Esophagus squamous epithelium (tissue), 4 donors: ENCODE results near the gene RNU6-9.
A peak's percentile ranks its signal among the peaks of the same experiment; 100 is the strongest.

Experiments
- POLR2A ChIP-seq, 4 donors: fragments of 450-650 bp; IDR thresholded peaks; one replicate each; pipeline ENCODE4 v1.6.1; 2017; ENCODE audit warnings: antibody characterized with exemption in 4 of 4, mild to moderate bottlenecking in 4 of 4, moderate library complexity in 3 of 4
- TF ChIP-seq, protein P1 (sequence below), 6 experiments: fragments of 450-650 bp in 4 of 6; fragments of 200-600 bp in 2 of 6; sonication (generic) in 2 of 6; IDR thresholded peaks; one replicate each; pipeline ENCODE4 v1.5.1; 2016 to 2019; ENCODE audit warnings: antibody characterized with exemption in 6 of 6, mild to moderate bottlenecking in 4 of 6, moderate library complexity in 4 of 6

DNA sequence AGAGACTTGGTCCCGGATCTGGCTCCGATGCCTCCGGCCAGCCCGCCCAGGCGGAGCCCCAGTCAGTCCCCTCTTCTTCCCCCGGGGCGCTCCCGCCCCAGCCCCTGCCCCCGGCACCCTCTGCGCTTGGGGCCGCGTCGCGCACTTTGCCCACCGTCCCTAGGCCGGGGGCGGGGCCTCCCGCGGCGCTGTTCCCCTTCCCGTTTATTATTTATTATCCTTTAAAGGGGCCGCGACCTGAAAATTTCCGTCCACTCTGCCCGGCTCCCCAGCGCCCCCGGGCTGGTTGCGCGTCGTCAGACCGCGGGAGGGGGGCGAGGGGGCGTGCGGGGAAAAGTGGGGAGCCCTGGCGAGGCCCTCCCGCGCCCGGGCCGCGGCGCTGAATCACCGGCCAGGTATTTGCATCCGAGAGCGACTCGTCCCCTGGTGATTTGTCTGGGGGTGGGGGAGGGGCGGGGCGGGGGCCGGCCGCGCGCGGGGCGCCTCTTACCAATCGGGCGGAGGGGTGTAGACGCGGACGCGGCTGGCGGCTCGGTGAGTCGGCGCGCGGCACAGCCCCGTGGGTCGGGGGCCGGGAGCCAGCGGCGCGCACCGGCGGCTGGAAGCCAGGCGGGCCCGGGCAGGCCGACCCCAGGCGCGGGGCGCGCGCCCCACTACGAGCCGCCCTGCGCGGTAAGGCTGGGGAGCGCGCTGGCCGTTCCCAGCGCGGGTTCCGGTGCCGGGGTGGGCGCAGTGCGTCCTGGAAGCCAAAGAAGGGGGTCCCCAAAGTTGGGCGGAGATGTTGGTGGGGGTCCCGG lies 32.4 kb downstream of the RNU6-9 start, which contains the start of gene ARID3A:
- TF ChIP-seq, protein P1, sequence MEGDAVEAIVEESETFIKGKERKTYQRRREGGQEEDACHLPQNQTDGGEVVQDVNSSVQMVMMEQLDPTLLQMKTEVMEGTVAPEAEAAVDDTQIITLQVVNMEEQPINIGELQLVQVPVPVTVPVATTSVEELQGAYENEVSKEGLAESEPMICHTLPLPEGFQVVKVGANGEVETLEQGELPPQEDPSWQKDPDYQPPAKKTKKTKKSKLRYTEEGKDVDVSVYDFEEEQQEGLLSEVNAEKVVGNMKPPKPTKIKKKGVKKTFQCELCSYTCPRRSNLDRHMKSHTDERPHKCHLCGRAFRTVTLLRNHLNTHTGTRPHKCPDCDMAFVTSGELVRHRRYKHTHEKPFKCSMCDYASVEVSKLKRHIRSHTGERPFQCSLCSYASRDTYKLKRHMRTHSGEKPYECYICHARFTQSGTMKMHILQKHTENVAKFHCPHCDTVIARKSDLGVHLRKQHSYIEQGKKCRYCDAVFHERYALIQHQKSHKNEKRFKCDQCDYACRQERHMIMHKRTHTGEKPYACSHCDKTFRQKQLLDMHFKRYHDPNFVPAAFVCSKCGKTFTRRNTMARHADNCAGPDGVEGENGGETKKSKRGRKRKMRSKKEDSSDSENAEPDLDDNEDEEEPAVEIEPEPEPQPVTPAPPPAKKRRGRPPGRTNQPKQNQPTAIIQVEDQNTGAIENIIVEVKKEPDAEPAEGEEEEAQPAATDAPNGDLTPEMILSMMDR (IDR thresholded peaks at IDR 0.05), result no peak
- TF ChIP-seq POLR2A (IDR thresholded peaks at IDR 0.05), result peak in 2 of 4 donors; percentile 37 to 61
